Hepatocyte (in vitro differentiated cells): ENCODE data around the gene PTPRN2.

Experiments
- CTCF ChIP-seq: fragments of 200-600 bp; sonication (generic); IDR thresholded peaks from 2 replicates; pipeline ENCODE4 v1.5.1; 2016; ENCODE audit warnings: antibody characterized with exemption, mild to moderate bottlenecking; ENCODE audit not compliant: poor library complexity
- EZH2phosphoT487 ChIP-seq: fragments of 200-600 bp; sonication (generic); IDR thresholded peaks from one replicate; pipeline ENCODE4 v1.6.1; 2018; ENCODE audit warnings: antibody characterized with exemption, mild to moderate bottlenecking, low read depth, moderate library complexity; ENCODE audit not compliant: unreplicated experiment, severe bottlenecking

- TF ChIP-seq CTCF, result no peak
- TF ChIP-seq EZH2phosphoT487, result no peak
Measured at GRCh38 chr7:158490171-158490782, 97.3 kb downstream of the PTPRN2 start.
